ENCODE results near the gene FHL2. TPM values are rescaled to one million over a fixed set of nuclear protein-coding genes. Genes with fewer than 3 reads are reported as not detected.

The FHL2 gene
- total RNA-seq, 4 donors from 2014 or later = 14.9 to 31.8 (median 21.4) TPM

DNA sequence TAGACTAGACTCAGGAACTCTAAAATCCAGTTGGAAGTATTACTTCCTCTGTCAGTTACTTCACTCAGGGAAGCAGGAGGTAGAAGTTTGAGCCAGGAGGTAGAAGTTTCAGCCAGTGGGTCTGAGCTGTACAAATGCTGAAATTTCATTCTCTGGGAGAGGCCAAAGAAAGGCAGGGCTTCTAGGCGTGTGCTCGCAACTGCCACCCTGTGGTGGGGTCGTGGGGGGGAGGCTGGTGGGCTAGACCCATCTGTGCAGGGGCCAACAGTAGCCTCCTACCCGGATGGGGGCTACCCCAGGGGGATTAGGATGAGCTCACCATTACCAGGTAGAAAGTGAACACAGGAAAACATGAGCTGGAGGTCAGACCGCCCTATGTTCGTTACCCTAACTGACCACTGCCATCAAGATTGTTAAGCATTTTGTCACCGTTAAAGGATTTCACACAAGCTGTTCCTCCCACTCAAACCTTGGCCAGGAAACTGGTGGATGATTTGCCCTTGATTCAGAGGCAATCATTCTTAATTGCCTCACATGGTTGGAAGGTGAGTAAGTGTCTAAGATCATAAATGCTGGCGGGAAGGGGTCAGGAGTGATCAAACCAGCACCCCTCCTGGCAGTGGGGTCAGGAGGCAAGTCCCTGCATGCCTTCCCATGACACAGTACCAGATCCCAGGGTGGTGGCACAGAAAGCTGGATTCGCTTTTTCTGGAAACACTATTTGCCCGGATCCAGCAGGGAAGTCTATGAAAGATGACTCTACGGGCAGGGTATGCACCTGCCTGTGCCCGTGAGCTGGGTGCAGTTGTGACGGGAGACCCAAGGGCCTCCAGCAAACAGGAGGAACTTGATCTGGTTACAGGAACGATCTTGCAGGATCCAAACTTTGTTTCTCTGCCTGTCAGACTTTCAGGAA, 5.2 kb upstream of the FHL2 start:
- no peaks in the 10 kb centered on the region for H3K36me3 ChIP-seq
- H3K27ac ChIP-seq = peak overlapping the region; percentile 62 to 76 (median 64)
- peak; percentile 52 to 82 for ATAC-seq
- in situ Hi-C loops (cut with MboI; ENCODE audit: low sequenced_read_pairs in 4 of 4) = no loop called here
- H3K4me1 ChIP-seq = peaks cover 20 to 28% of the 10 kb centered on the region in 2 donors
- no peaks in the 10 kb centered on the region for H3K27me3 ChIP-seq
- DNase-seq = peak in 1 of 2 donors; percentile 18
- no peaks in the 10 kb centered on the region for H3K9me3 ChIP-seq
- TF ChIP-seq, protein P1, sequence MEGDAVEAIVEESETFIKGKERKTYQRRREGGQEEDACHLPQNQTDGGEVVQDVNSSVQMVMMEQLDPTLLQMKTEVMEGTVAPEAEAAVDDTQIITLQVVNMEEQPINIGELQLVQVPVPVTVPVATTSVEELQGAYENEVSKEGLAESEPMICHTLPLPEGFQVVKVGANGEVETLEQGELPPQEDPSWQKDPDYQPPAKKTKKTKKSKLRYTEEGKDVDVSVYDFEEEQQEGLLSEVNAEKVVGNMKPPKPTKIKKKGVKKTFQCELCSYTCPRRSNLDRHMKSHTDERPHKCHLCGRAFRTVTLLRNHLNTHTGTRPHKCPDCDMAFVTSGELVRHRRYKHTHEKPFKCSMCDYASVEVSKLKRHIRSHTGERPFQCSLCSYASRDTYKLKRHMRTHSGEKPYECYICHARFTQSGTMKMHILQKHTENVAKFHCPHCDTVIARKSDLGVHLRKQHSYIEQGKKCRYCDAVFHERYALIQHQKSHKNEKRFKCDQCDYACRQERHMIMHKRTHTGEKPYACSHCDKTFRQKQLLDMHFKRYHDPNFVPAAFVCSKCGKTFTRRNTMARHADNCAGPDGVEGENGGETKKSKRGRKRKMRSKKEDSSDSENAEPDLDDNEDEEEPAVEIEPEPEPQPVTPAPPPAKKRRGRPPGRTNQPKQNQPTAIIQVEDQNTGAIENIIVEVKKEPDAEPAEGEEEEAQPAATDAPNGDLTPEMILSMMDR (IDR thresholded peaks at IDR 0.05 in 4 of 5, conservative IDR thresholded peaks at IDR 0.05 in 1 of 5) = peak in 4 of 5 experiments; percentile 27 to 56 (median 36)
- TF ChIP-seq POLR2A (IDR thresholded peaks at IDR 0.05) = no peak
- intact Hi-C loops (cut with DNase I; ENCODE audit: low total_unique reads) = no loop called here
- no peak overlapping the region for H3K4me3 ChIP-seq

DNA sequence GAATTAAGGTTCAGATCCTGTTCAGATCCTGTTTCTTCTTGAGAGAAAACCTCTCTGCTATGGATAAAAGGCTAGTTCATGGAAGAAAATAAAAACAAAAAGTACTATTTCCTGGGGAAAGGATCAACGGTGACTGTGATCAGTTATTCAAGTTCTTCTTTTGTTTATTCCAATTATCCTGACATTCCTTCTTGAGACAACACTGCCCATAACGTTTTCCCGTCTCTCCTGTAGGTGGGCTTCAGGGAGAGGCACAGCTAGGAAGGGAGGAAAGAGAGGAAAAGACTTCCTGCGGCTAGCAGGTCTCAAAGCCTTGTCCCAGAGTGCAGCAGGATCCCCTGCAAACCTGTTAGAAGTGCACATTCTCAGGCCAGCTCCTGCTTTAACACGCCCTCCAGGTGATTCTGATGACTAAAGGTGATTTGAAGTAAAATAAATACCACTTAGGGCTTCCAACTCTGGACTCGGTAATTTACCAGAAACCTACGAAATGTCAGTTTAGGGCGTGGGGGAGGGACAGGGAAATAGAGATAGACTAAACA, 4.5 kb upstream of the FHL2 start:
- intact Hi-C loops (cut with DNase I; ENCODE audit: low total_unique reads) (no loop called here), in situ Hi-C loops (cut with MboI; ENCODE audit: low sequenced_read_pairs in 4 of 4) (no loop called here)
- TF ChIP-seq, protein P1 (IDR thresholded peaks at IDR 0.05 in 4 of 5, conservative IDR thresholded peaks at IDR 0.05 in 1 of 5) = no peak
- no peak for TF ChIP-seq POLR2A (IDR thresholded peaks at IDR 0.05)
- Histone ChIP-seq H3K4me3 (no peak overlapping the region), H3K4me1 (peaks cover 12 to 21% of the 10 kb centered on the region in 2 donors), H3K27me3 (no peaks in the 10 kb centered on the region), H3K36me3 (no peaks in the 10 kb centered on the region), H3K27ac (peak overlapping the region; percentile 62 to 76 (median 64)), H3K9me3 (no peaks in the 10 kb centered on the region)
- no peak for DNase-seq
- ATAC-seq = no peak

DNA sequence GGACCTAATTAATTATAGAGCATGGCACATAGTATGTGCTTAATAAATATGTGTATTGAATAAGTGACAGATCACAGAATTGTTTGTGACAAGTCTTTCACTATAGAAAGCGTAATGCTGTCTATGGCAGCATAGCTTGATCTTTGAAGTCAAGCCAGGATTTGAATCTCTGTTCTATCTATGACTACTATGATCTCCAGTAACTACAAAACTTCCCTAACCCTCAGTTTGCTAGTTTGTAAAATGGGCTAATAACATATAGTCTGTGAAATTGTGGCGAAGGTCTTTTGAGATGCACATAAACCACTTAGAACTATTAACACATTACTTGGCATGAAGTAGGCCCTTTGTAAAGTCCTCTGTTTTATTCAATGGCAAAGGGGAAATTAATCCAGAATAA, 4.0 kb upstream of the FHL2 start:
- in situ Hi-C loops (cut with MboI; ENCODE audit: low sequenced_read_pairs in 4 of 4) (no loop called here), intact Hi-C loops (cut with DNase I; ENCODE audit: low total_unique reads) (no loop called here)
- TF ChIP-seq, protein P1 (IDR thresholded peaks at IDR 0.05 in 4 of 5, conservative IDR thresholded peaks at IDR 0.05 in 1 of 5) = no peak
- TF ChIP-seq POLR2A (IDR thresholded peaks at IDR 0.05) = no peak
- H3K4me1 ChIP-seq = peaks cover 13 to 22% of the 10 kb centered on the region in 2 donors
- DNase-seq (no peak), ATAC-seq (no peak)
- H3K27ac ChIP-seq = peak overlapping the region in 3 of 4 donors; percentile 62 to 76 (median 64)
- no peaks in the 10 kb centered on the region for H3K9me3 ChIP-seq
- no peak overlapping the region for H3K4me3 ChIP-seq
- no peaks in the 10 kb centered on the region for H3K36me3 ChIP-seq
- H3K27me3 ChIP-seq = no peaks in the 10 kb centered on the region

DNA sequence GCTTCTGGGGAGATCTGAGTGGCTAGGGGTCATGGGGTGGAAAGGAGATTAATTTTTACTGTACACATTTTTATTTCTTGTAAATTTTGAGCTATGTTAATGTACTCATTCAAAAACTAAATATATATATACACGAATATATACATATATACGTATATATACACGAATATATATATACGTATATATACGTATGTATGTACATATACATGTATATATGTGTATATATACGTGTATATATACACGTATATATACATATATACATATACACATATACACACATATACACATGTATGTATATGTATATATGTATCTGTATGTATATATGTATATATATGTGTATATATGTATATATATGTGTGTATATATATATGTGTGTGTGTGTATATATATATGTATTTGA, 3.0 kb upstream of the FHL2 start:
- intact Hi-C loops (cut with DNase I; ENCODE audit: low total_unique reads) (no loop called here), in situ Hi-C loops (cut with MboI; ENCODE audit: low sequenced_read_pairs in 4 of 4) (no loop called here)
- Histone ChIP-seq H3K9me3 (no peaks in the 10 kb centered on the region), H3K4me1 (peaks cover 22 to 32% of the 10 kb centered on the region in 2 donors), H3K4me3 (no peak overlapping the region), H3K27me3 (no peaks in the 10 kb centered on the region), H3K36me3 (no peaks in the 10 kb centered on the region), H3K27ac (no peak overlapping the region)
- ATAC-seq (no peak), DNase-seq (no peak)
- TF ChIP-seq, protein P1 (IDR thresholded peaks at IDR 0.05 in 4 of 5, conservative IDR thresholded peaks at IDR 0.05 in 1 of 5) = no peak

All from gastrocnemius medialis (tissue), 4 donors.